GM18520 (cell line): Measurements from ENCODE around the gene POU6F2.
"Not testable (repeated sequence)": the region's sequence is repeated elsewhere in the genome, so short reads cannot be mapped to it uniquely, and the experiment has no call there.

Source experiments
- ATAC-seq: cut with Tn5 transposase; IDR thresholded peaks from one replicate; pipeline ENCODE4 v1.9.1; 2021; ENCODE audit not compliant: unreplicated experiment

POU6F2 gene

DNA sequence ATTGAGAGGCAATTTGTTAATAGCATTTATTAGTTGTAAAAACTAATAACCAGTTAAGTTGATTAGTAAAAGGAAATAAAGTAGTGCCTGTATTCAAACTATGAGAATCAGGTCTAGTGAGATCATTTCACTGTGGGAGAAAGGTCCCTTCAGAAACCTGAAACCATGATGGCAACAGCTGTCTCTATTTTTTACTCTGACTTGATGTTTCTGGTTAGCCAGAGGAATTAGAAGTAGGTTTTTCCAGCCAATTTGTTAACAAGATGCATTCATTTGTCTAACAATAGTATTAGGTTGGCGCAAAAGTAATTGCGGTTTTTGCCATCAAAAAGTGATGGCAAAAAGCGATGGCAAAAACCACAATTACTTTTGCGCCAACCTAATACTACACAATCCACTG lies 316.3 kb downstream of the POU6F2 start:
- no peak for ATAC-seq

DNA sequence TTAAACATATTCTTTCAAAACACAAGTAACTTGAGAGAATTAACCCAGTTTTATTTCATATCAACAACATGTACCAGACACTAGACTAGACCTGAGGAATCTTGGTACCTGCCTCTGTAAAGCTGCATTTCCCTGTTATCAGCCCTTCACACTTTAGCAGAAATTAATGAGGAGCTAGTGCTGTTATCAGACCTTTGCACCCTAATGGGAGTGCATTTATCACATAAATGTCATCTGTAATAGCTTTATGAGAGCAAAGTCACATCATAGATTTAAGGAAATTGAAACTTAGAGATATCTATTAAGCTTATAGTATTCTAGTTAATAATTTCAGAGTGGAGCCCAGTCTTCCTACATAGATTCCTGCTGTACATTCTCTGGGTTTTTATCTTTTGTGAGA lies 318.1 kb downstream of the POU6F2 start:
- no peak for ATAC-seq

DNA sequence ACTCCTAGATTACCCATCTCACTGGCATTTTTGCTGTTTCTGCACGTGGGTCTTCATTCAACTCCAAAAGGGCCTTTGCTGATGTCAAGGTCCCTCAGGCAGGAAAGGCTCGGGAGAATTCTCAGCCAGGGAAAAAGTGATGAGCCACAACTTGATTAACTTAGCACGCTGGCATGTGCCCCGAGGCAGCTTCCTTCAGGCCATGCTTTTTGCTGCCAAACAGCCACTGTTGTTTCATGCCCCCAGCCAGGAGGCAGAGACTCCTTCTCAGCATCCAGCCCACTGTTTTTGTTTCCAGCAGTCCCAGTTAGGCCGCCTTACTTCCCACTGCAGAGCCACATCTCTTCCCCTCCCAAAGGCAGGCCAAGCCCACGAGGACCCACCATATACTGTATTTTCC lies 322.0 kb downstream of the POU6F2 start:
- no peak for ATAC-seq

DNA sequence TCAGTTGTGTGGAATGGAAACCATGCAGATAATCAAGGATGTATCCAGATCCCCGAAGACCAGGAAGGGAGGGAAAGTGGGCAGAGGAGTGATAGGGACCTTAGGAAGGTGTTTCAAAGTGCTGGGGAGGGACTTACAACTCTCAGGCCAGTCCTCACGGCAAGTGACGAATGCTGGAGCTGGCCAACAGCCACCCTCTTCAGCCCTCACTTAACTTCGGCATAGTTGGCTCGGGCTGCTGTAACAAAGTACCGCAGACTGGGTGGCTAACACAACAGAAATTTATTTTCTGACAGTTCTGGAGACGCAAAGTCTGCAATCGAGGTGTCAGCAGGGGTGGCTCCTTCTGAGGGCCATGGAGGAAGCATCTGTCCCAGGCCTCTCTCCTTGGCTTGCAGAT lies 322.6 kb downstream of the POU6F2 start:
- ATAC-seq: no peak

DNA sequence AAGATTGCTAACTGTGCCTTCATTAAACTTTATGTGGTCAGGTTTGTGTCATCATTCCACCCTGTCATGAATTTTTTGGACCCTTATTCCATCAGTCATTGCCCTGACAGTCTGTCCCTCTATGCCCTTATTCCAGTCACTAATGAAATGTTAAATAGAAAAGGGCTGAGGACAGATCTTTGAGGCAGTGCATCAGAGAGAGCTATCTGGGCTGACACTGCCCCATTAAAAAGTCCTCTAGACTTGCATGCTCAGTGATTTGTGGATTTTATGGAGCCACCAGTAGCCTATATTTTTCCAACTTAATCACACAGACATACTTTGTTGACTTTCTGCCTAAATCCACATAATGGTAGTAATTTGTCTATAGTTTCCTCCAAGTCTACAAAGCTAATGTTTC lies 323.8 kb downstream of the POU6F2 start:
- no peak for ATAC-seq

DNA sequence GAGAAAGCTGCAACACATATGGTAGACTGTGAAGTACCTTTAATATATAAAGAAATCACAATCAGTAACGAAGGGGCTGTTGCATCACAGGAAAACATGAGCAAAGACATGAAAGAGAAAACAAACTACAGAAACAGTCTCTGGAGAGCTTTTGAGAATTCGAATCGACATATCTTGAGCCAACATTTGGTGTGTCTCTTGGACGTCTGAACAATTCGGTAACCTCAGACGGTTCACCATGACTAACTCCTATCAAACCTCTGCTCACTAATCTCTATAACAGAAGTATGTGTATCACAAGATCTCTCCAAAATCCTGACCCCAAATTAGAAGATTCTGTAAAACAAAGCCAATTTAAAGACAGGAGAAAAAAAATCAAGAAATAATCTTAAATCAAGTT lies 326.5 kb downstream of the POU6F2 start:
- no peak for ATAC-seq

DNA sequence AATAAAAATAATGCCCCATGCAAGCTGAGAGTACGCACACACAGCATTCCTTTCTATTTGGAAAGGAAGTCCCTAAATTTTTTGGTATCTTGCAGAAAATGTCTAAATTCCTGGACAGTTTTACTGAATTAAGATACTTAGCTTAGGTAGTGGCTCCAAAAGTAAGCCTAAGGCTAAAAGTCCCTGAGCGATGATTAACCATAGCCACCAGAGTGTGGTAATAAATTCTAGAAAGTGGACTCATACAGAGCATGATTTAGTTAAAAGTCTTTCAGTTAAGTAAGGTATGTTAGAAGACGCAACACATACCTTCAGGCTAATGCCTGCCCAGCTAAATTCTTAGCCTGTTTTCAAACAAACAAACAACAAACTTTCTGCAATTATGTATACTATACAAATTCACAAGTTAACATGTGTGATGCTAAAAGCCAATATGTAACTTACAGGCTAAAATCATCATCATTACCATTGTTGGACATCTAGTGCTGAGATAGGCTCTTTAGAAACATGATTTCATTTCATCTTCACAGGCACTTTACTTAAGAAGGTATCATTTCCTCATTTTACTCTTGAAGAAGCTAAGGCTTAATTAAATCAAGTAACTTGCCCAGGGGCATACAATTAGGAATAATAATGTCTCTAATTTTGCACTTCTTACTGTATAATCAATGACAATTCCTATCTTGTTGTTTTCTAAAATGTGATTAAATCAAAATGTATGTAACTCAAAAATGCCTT lies 327.1 kb downstream of the POU6F2 start:
- no peak for ATAC-seq

DNA sequence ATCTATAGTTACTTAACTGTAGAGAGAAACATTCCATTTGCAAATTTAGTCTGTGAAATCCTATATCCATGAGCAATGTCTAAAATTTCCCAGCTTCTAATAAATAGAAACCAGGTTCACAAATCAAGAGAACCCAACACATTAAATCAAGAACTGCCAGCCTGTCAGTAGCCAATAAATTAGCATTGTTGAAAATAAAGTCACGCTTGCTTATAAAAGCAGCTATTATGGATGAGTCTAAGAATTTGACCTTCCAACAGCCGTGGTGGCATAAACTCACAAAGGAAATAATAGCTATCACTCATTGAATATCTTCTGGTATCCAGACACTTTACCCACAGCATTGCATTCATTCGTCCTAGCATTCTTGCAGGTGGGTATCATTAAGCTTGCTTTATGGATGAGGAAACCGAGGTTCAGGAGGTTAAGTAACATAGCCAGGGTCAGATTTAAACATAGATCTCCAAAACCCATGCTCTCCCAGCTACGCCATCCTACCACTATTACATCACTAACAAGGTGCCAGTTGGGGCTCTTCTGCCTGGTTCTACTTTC lies 328.4 kb downstream of the POU6F2 start:
- ATAC-seq: no peak

DNA sequence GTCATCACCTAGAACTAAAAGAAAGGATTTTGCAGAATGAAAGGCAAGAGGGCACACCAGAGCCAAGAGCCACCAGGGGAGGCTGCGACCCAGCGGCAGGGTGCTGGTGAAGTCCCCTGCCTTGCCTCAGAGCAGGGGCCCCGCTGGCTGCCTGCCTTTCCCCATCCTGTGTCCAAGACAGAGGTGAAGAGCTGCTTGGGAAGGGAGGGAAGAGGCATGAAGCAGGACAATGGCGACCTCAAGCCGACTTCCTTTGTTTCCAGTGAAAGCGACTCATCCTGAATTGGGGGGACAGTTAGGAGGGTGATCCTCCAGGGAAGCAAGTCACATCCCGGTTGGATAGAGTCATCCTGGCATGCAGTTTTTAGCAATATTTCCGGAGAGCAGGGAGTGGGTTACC lies 333.0 kb downstream of the POU6F2 start:
- no peak for ATAC-seq

DNA sequence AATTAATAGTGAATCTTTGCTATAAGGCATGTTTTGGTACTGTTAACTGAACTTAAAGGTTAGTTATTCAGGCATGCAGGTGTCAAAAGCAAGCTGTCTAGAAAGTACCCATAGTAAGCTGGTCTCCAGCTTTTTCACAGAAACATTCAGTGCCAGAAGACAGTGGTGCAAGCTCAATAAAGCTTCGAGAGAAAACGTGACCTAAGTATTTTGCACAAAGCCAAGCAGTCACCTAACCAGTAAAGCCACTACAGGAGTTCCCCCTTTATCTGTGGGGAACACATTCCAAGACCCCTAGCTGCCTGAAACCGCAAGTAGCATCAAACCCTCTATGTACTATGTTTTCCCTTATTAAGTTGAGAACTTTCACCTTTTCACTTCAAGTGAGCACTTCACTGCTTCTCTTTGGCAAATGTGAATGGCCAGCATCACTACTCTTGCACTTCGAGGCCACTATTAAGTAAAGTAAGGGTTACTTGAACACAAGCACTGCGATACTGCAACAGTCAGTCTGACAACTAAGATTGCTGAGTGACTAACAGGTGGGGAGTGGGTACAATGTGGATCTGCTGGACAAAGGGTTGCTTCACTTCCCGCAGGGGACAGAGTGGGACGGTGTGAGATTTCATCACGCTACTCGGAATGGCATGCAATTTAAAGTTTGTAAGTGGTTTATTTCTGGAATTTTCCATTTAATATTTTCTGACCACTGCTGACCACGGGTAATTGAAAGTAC lies 334.7 kb downstream of the POU6F2 start:
- no peak for ATAC-seq

DNA sequence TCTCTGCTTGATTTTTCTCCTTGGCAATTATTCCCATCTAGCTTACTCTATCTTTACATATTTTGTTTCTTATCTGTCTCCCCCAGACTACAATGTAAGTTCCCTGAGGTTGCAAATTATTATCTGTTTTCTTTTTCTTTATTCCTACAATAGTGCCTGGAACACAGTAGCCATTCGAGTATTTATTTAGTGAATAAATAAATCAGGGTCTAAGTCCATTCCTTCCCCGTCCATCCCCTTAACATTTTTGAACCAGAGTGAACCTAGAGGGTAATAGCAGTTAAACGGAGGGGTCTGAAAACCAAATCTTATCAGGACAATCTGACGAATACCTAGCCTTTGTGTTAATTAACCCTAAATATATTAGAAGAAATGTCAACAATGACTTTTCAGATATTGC lies 335.7 kb downstream of the POU6F2 start:
- ATAC-seq: no peak

DNA sequence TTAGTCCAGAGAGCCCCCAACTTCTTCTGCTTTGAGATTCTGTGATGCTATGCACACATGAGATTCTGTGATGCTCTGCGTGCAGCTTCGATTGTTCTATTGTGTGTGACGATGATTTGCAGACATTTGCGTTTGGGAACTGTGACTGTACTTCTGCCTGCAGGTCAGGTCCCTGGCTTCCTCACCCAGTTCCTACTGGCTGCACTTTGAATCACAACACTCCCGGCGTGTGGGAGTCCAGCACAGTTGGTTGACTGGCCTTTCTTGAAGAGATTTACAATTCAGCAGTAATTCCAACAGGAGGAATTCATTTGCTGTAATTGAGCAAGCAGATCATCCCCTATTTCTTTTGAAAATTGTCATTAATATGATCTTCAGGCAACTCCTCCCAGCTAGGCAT lies 336.3 kb downstream of the POU6F2 start:
- no peak for ATAC-seq

DNA sequence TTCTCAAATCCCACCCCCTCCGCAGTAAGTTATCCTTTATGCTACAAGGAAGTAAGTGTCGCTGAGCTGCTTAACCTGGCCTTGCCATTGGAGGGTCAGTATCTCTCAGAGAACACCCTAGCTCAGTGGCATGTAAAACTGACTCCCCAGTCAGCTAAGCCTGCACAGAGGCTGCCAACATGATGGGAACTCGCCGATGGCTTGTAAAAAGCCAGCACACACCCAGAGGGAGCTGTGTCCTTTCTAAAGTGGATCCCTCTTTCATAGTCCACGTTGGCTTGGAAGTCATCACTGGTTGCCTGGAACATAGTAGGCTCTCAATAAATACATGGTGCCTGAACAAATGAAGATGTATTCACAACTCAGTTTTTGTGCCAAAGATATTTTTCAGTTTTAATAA lies 339.4 kb downstream of the POU6F2 start:
- no peak for ATAC-seq

DNA sequence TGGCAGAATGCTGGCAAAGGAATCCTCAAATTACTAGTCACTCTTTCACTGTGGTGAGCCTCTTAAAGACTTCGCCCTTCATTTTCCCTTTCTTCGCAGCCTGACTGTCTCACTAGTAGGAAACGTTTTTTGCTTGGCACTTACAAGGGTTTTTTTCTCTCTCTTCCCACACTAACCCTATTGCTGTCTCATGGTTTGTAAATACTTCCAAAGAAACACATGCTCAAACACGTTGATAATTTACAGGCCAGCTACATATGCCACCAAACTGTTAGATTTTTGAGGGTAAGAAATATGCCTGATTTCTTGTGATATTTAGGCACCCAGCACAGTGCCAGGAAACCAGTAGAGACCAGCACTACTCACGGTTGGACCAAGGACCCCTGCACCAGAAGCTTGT lies 340.2 kb downstream of the POU6F2 start:
- ATAC-seq: no peak

DNA sequence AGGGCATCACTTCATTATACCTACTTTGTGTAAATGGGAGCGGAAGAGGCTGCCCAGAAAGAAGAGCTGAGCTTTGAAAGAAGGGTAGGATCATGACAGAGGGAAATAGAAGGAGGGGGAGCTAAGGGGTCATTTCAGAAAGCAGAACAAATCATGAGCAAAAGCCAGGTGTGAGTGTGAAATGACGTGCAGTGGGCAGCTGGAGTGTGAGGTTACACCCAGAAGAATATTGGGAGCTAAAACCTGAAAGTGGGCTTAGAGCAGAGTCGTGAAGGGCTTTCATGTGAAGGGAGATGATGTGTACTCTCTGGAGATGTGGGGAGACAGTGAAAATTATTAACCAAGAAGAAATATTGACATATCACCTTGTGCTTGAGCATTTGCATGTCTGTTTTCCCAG lies 343.5 kb downstream of the POU6F2 start:
- no peak for ATAC-seq

DNA sequence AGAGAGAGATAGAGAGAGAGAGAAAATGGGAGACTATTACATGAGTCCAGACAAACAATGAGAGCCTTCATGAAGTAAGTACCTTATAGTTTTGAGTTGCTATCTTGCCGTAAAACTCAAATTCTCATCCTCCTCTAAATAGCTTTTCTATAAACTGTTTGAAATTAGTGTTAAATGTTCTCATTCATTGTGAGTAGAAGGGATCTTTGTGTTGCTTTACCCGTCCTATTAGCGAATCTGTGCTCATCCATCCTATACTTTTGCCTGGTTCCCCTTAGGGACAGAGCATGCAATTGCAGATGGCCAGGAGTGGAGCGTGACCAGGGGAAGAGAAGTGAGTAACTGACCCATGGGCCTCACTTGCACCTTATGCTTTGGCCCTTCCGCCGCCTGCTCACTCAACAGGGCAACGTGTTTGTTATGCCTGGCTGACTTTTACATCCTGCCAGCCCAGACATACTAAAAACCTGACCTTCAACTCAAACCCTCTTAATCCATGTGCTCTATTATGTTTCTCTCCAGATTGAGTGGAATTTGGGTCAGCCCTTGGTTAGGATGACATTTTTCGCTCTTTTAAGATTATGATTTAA lies 344.3 kb downstream of the POU6F2 start:
- no peak for ATAC-seq

DNA sequence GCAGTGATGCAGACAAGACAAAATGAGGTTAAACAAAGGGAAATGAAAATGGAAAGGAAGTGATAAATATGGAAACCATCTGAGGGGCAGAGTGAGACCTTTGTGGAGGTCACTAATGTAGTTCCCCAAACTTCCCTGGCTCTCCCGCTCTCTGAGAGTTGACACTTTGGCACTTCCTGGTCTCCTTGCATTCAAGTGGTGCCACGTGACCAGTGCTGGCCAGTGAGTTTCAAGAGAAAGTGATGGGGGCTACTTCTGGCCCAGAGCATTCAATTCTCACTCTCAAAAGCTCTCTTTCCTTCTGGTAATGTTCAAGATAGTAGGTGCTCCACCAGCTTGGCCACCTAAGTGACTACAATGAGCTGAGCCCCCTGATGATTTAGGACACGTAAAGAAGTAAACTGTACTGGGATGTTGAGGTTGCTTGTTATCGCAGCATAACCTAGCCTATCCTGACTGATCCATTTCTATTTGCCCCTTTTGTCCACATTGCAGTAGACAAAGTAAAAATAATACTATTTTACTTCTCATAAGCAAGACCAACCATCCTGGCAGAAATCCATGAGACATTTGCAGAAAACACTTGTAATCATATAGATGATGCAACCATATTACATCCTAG lies 346.5 kb downstream of the POU6F2 start:
- ATAC-seq: no peak

DNA sequence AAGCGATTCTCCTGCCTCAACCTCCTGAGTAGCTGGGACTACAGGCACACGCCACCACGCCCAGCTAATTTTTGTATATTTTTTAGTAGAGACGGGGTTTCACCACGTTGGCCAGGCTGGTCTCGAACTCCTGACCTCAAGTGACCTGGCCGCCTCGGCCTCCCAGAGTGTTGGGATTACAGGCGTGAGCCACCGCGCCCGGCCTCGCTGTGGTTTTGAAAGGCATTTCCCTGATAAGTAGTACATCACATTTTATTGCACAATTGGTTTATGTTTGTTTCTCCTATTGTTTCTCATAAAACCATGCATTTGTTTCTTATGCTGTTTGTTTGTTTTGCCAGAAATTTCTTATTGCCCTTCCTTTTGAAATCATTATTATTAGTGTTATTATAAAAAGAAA lies 353.9 kb downstream of the POU6F2 start:
- not testable (repeated sequence) for ATAC-seq

DNA sequence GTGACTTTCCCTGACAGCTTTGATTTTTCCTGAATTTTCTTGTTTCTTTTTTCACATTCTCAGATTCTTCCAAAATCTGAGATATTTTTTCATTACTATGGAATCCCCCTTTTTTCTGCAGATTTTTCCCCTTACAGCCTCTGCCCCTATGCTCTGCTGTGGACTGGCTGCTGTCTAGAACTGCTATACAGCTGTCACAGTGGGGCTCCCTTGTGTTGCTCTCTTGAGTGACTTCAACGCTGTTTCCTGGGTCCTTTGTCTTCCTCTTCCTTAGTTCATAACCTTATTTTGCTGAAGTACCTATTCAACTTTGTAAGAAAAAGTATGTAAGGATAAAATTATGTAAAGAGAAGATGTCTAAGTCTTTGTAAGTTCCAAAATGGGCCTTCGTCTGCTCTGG lies 354.4 kb downstream of the POU6F2 start:
- ATAC-seq: no peak

DNA sequence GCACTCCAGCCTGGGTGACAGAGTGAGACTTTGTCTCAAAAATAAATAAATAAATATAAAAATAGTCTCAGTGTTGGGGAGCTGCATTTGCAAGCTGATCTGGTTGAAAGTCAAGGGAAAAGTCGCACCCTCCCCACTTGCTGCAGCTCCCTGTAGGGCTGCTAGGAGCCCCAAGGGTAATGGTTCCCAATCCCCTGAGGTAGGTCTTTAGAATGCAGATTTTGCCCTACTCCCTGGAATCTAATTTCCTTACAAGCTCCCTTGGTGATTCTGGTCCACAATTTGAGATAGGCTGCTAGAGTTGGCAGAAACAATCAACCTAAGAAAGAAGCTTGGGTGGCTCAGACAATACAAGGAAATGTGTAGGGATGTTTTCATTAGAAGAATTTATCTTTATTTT lies 356.0 kb downstream of the POU6F2 start:
- no peak for ATAC-seq

DNA sequence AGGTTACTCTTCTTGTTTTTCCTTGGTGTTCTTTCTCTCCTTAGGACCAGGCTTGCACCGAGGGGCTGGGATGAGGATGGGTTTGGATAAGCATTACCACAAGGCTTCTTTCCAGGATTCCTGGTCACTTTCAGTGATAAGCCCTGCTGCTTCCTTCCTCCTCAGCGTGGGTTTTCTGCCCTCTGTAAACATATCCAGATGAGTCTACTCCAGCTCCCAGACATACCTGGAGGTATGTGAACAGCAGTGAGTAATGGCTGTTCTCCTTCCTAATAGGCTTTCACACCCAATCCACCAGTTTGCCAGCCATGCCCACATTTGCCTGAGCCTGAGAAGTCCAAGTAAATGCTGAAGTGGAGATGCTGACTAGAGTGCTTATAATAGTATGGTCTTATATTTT lies 358.7 kb downstream of the POU6F2 start:
- ATAC-seq: no peak

DNA sequence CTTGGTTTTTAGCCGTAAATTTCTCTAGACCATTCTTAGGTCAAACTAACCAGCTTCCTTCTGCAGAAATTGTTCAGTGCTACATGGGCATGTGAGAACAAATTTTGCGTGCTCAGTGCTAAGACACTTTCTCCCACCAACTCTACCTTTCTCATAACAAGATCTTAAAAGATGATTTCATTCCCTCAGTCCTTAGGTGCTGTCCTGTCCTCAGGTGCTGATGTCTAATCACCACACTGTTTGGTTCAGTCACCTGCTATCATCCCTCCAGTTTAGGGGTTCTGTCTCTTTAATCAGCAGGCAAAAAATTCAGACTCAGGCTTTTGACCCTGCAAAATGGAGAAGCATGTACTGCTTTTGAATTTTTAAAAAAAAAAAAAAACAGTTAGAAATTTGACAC lies 361.0 kb downstream of the POU6F2 start:
- no peak for ATAC-seq
